ENCODE results near the gene CARNS1. TPM values are rescaled to one million over a fixed set of nuclear protein-coding genes. Genes with fewer than 3 reads are reported as not detected.

Gene CARNS1
- total RNA-seq, 1 donor from 2014 or later = 8.4 TPM

DNA sequence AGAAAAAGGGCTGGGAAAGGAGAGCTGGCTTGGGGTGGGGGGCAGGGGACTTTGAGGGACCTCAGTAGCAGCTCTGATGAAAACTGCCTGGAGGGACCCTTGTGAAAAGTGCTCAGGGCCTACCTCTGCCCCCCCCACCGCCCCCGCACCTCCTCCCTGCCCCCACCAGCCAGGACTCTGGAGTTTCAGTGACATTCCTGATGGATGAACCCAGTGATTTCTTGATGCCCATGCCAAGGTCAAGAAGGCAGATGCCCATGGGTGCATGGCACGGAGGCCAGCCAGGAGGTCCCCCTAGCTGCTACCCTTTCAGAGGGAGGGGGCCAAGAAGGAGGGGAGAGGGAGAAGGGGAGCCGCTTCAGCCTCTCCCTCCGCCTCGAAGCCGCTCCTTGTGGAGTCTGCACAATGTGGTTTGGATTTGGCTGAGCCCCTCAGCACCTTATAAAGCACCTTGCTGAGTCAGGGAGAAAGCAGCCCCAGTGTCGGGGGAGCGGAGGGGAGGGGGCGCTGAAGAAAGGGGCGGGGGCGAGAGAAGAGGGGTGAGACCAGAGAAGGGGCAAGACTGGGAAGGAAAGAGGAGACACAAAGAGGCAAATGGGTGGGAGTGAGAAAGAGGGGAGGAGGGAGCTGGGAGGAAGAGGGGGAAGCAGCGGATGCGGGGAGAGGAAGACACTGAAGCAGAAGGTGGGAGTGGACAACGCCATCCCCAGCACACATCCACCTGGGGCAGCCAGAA is 40.0 kb upstream of the CARNS1 start:
- intact Hi-C loops (cut with DNase I) = no loop called here
- ATAC-seq = no peak
- no peak for DNase-seq (ENCODE audit: low spot score)

GRCh38 chr11:67376063-67376820 is 39.2 kb upstream of the CARNS1 start:
- ATAC-seq (no peak), DNase-seq (ENCODE audit: low spot score) (no peak)
- intact Hi-C loops (cut with DNase I) = no loop called here

DNA sequence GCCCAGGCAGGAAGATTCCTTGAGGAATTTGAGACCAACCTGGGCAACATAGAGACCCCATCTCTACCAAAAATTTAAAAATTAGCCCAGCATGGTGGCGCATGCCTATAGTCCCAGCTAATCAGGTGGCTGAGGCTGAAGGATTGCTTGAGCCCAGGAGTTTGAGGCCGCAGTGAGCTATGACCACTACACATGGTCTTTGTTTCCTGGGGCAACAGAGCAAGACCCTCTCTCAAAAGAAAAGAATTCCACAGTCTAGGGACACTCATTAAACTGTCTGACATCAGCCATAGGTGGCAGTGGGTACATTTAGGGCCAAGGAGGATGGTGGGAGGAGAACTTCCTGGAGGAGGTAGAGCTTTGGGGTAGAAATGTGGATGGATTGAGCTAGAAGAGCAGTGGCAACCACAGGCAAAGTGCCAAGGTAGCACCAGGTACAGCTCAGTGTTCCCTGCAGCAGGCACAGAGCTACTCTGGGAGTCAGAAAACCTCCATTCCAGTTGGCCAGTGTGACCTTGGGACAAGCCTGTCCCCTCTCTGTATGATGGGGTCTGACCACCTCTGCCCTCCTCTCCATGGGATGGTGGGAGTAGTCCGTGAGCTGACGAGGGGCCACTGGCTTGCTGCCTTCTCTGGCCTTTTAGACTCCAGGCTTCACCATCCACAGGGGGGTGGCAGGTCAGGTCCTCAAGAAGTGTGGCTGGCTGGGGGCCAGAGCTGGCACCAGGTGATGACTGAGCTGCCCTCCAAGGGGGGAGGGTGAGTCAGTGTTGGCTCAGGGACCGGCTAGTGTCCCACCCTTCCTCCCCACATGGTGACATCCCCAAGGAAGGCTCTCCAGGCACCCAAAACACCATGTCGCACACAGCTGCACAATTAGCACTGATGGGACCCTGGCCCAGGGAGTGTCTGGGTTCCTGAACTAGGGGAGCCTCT is 38.3 kb upstream of the CARNS1 start:
- ATAC-seq (no peak), DNase-seq (ENCODE audit: low spot score) (no peak)
- intact Hi-C loops (cut with DNase I) = no loop called here

- intact Hi-C loops (cut with DNase I) = no loop called here
- ATAC-seq (no peak), DNase-seq (ENCODE audit: low spot score) (no peak)
These were observed 36.9 kb upstream of the CARNS1 start for GRCh38 chr11:67378544-67378943.

- DNase-seq (ENCODE audit: low spot score) = no peak
These were observed 36.1 kb upstream of the CARNS1 start for GRCh38 chr11:67379061-67380058.

GRCh38 chr11:67381244-67381972 is 34.1 kb upstream of the CARNS1 start:
- DNase-seq (ENCODE audit: low spot score) (peak; percentile 71), ATAC-seq (no peak)
- intact Hi-C loops (cut with DNase I) = no loop called here

More at GRCh38 chr11:67379061-67380058, 36.1 kb upstream of the CARNS1 start:
- intact Hi-C loops (cut with DNase I) = no loop called here
- ATAC-seq = peak; percentile 16

GRCh38 chr11:67382276-67383136 is 33.0 kb upstream of the CARNS1 start:
- intact Hi-C loops (cut with DNase I) = loop anchor here (2.0 kb wide), 1 partner anchor 28 kb away; no protein-coding TSS in a partner anchor
- ATAC-seq (peak; percentile 85), DNase-seq (ENCODE audit: low spot score) (peak; percentile 91)

- ATAC-seq = no peak
- no peak for DNase-seq (ENCODE audit: low spot score)
- intact Hi-C loops (cut with DNase I) = no loop called here
These were observed 30.6 kb upstream of the CARNS1 start for GRCh38 chr11:67384851-67385366.

DNA sequence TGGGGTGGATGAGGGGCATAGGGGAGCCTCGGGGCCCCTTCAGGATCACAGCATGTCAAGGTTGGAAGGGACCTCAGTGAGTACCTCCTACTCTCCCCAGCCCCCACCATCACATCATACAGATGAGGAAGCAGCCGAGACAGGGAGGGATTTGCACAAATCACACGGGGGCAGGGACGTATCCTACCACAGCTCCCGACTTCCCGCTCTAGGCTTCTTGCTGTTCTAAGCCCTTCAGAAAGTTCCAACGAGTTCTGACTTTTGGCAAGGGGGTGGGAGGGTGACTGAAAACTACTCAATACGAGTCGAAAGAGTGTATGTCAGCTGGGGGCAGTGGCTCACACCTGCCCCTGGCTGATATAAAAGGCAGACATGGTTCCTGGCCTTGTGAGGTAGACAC is 28.4 kb upstream of the CARNS1 start:
- intact Hi-C loops (cut with DNase I) = no loop called here
- ATAC-seq (no peak), DNase-seq (ENCODE audit: low spot score) (no peak)

DNA sequence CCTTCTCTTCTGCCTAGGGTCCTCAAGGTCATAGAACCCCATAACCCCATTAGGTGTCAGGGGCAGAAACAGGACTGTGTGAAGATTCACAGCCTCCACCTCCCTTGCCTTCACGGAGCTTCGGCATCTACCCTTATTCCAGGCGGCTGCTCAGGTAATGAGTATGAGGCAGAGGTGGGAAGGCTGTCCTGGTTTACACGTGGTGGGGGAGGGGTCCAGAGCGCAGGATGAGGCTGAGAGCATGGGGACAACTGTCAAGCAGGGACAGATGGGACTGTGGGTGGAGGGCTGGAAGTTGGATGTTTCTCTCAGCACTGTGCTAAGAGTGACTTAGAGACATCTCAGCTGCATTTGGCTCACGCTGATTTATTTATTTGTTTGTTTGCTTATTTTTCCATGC is 28.0 kb upstream of the CARNS1 start:
- no peak for ATAC-seq
- intact Hi-C loops (cut with DNase I) = no loop called here
- no peak for DNase-seq (ENCODE audit: low spot score)

DNA sequence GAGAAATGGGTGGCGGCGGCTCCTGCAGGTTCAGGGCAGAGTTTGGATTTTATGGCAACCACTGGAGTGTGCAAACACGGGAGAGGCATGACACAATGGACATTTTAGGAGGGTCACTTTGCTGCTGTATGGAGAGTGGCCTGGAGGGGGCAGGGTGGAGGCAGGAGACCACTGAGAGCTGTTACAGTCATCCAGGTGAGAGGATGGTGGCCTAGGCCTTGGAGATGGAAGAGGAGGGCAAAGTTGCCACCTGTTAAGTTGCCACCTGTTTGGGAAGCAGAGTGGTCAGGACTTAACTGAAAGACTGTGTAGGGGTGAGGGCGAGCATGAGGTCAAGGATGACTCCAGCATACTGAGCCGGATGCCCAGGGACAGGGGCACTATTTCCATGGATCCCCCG is 26.0 kb upstream of the CARNS1 start:
- no peak for DNase-seq (ENCODE audit: low spot score)
- intact Hi-C loops (cut with DNase I) = no loop called here
- no peak for ATAC-seq

GRCh38 chr11:67390947-67391303 is 24.6 kb upstream of the CARNS1 start:
- ATAC-seq (no peak), DNase-seq (ENCODE audit: low spot score) (no peak)
- intact Hi-C loops (cut with DNase I) = no loop called here

DNA sequence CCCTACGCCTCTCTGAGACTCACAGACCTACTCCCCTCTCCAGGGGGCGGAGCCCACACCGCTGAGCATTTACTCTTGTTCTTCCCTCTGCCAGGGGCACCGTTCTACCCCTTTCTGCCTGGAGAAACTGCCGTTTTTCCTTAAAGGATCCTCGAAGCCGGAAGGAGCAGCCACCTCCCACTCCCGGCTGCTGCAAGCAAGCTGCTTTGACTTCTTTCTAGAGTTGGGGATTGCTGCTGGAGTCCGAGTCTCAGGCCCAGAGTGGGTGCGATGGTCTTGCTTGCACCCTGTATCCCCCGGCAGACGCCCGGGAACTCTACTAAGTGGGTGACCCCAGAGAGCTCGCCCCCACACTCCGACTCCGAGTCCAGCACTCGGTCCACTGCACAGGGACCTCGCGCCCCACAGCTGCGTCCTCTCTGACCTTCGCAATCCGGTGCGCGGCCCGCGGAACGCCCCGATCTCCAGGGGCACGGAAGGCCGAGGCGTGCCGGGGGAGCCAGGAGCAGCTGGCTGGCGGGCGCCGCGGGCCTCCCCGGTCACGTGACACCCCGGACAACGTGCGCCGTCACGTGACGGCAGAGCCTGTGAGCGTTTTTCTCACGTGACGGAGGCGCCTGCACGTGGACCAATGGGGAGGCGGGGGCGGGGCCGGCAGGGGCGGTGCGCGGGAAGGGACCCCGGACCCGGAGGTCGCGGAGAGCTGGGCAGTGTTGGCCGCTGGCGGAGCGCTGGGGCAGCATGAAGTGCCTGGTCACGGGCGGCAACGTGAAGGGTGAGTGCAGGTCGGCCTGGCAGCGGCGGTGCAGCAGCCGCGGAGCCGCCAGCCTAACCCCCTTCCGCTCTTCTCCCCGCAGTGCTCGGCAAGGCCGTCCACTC is 23.9 kb upstream of the CARNS1 start, which contains the start of gene RAD9A:
Gene RAD9A, plus strand, starts transcription at position 683 of the 879 bp plus-strand sequence. Its CDS starts 59 bp downstream, at position 742.
- intact Hi-C loops (cut with DNase I) = no loop called here
- ATAC-seq (peak; percentile 90), DNase-seq (ENCODE audit: low spot score) (peak; percentile 98)

- intact Hi-C loops (cut with DNase I) = no loop called here
- DNase-seq (ENCODE audit: low spot score) (no peak), ATAC-seq (peak; percentile 1)
These were observed 23.2 kb upstream of the CARNS1 start for GRCh38 chr11:67392183-67392715.

DNA sequence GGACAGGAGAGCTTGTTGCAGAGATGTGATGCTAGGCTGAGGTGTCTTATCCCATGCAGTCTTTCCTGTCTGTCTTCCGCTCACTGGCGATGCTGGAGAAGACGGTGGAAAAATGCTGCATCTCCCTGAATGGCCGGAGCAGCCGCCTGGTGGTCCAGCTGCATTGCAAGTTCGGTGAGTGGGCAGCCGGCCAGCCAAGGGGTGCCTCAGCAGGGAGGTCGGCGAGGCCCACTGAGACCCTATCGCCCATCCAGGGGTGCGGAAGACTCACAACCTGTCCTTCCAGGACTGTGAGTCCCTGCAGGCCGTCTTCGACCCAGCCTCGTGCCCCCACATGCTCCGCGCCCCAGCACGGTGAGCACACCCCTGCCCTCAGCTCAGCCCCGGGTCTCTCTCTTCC is 22.0 kb upstream of the CARNS1 start:
- no peak for ATAC-seq
- intact Hi-C loops (cut with DNase I) = no loop called here
- DNase-seq (ENCODE audit: low spot score) = no peak

Measured in sciatic nerve (tissue), 2 donors.